ENCODE measurements around the gene CNNM2.

- no peak for TF ChIP-seq CTCF (IDR thresholded peaks at IDR 0.05)
- TF ChIP-seq POLR2AphosphoS5 (IDR thresholded peaks at IDR 0.05), result no peak
- TF ChIP-seq POLR2A (IDR thresholded peaks at IDR 0.05), result no peak
Observed at GRCh38 chr10:103021150-103021899, 103.2 kb downstream of the CNNM2 start.

Data from prostate gland (tissue), 2 donors.